AG09309 (cell line): ENCODE data around the gene TJP3.

Experiments used
- DNase-seq: peaks from one replicate; pipeline ENCODE4 v3.0.0-alpha.2; 2010; ENCODE audit warnings: low read depth
- H3K4me3 ChIP-seq: 2 replicates; pipeline ENCODE4 v1.5.1; 2011; ENCODE audit warnings: mild to moderate bottlenecking, low read depth, low read length, moderate library complexity; ENCODE audit not compliant: control insufficient read depth
- CTCF ChIP-seq: IDR thresholded peaks from 2 replicates; pipeline ENCODE4 v1.5.1; 2011; ENCODE audit warnings: mild to moderate bottlenecking, low read depth, low read length, inconsistent platforms; ENCODE audit not compliant: insufficient read depth, control insufficient read depth; ENCODE audit errors: missing control alignments

Gene TJP3

DNA sequence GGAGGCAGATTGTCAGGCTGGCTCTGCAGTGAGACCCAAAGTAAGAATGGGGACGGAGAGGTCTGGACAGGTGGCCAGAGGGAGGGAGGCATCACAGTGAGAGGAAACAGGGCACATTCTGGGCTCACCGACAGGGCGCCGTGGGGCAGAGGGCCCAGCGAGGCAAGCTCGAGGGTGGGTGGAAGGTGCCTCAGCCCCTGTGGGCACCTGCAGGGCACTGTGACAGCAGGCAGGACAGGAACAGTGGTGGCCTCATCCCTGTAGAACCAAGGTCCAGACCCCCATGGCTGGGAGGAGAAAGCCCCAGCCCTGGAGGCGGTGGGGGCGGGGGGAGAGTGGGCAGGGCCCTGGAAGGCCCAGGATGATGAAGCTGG is 35.6 kb upstream of the TJP3 start:
- no peak overlapping the region for H3K4me3 ChIP-seq
- DNase-seq = no peak
- TF ChIP-seq CTCF = no peak

- no peak for TF ChIP-seq CTCF
- H3K4me3 ChIP-seq = no peak overlapping the region
- no peak for DNase-seq
Measured at GRCh38 chr19:3672993-3673392, 35.2 kb upstream of the TJP3 start.

DNA sequence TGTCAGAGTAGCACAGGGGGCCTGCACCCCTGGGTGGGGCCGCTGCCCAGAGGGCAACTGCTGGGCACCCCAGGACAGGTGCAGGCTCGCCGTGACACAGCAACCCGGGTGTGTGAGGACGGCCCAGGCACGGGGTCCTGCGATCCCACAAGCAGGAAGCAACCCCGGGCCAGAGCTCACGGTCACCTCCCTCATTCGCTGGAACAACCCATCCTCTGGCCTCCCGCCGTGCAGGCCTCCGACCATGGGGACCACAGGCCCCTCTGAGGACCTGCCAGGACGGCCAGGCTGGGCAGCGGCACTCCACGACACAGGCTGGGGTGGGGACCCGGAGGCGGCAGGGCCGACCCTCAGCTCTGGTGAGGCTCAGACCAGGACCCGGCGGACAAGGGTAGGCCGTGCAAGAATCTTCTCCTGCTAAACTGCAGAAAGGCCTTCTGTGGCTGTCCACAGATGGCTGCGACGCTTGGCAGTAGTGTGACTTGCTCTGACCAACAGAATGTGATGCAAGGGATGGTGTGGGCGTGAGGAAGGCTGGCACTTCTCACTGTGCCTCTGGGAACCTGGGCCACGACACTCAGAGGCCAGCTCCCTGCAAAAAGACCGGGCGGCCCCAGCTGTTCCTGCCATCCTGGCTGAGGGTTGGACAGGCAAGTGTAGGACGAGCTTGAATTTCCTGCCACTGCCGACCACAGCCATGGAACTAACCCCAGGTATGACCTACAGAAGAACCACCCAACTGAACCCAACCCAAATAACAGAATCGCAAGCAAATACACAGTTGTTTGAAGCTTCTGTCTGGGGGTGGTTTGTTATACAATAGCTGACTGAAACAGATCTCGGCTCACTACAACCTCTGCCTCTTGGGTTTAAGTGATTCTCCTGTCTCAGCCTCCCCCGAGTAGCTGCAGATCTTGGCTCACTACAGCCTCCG is 34.4 kb upstream of the TJP3 start:
- no peak for DNase-seq
- no peak overlapping the region for H3K4me3 ChIP-seq
- TF ChIP-seq CTCF = no peak

DNA sequence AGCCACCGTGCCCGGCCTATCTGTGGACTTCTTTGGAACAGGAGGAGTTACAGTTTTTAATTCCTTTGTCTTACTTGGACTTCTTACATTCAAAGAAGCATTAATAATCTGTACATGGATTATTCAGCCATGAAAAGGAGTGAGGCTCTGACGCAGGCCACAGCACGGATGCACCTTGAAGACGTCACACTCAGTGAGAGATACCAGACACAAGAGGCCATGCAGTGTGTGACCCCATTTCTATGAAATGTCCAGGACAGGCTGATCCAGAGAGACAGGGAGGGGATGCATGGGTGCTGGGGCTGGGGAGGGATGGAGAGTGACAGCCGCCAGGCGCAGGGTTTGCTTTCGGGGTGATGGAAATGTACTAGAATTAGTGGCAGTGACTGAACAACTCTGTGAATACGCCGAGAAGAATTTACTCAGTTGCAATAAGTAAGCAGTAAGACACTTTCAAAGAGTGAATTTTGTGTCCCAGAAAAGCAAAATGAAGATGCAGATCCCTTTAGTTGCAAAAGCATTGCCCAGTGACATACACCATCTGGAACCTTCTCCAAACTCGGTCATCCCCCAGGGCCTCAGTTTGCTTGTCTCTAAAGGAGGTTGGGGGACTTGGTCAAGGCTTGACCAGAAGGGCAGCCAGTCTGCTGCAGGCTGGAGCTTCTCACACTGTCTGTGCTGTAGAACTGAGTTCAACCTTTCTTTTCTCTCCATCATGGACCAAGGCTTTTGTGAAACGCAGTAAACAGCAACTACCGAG is 33.2 kb upstream of the TJP3 start:
- H3K4me3 ChIP-seq = no peak overlapping the region
- DNase-seq = no peak
- no peak for TF ChIP-seq CTCF

DNA sequence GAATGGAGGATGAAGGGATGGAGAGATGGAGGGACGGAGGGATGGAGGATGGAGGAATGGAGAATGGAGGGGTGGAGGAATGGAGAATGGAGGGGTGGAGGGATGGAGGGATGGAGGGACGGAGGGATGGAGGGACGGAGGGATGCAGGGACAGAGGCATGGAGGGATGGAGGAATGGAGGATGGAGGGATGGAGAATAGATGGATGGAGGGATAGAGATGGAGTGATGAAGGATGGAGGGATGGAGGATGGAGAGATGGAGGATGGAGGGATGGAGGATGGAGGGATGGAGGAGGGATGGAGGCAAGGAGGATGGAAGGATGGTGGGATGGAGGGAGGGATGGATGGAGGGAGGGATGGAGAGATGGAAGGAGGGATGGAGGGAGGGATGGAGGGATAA is 30.0 kb upstream of the TJP3 start:
- DNase-seq = no peak
- no peak overlapping the region for H3K4me3 ChIP-seq
- TF ChIP-seq CTCF = no peak

GRCh38 chr19:3679138-3679537 is 29.0 kb upstream of the TJP3 start:
- TF ChIP-seq CTCF = no peak
- no peak overlapping the region for H3K4me3 ChIP-seq
- no peak for DNase-seq
